Endothelial cell of umbilical vein (primary cell): Measurements from ENCODE around the gene PRIMA1. TPM values are rescaled to one million over a fixed set of nuclear protein-coding genes. Genes with fewer than 3 reads are reported as not detected.

ENCODE experiments used
- BruUV-seq: library from RNA; stranded (reverse); fragments of 400-500 nt; replicated peaks from 2 replicates; lab custom pipeline; 2021; lab: Mats Ljungman, UMichigan
- CTCF ChIA-PET: fragments of 300-600, 350-600 bp; sonication (Branson Sonifier 250); formaldehyde crosslinking; loops from one replicate; lab custom pipeline; 2021; ENCODE audit warnings: antibody characterized with exemption, inconsistent platforms; lab: Charles Lee
- POLR2A ChIA-PET: fragments of 300-600, 350-600 bp; sonication (Branson Sonifier 250); formaldehyde crosslinking; loops from one replicate; lab custom pipeline; 2021; ENCODE audit warnings: antibody characterized with exemption, inconsistent platforms; lab: Charles Lee
- DNase-seq: peaks from one replicate; pipeline ENCODE4 v3.0.0-alpha.2; 2011; ENCODE audit warnings: low read depth, low spot score
- FAIRE-seq: peaks from 2 replicates; lab custom pipeline; 2011; peaks lifted over from hg19 to GRCh38; lab: Jason Lieb, UNC
- H2AFZ ChIP-seq: 2 replicates; pipeline ENCODE4 v1.6.0; 2012; ENCODE audit warnings: low read depth, low read length, control low read depth, inconsistent platforms
- H3K27ac ChIP-seq: 2 replicates; pipeline ENCODE4 v1.5.1; 2011; ENCODE audit warnings: low read depth, mild to moderate bottlenecking, control low read depth, low read length, moderate library complexity; ENCODE audit not compliant: insufficient read depth
- H3K27me3 ChIP-seq, 2 experiments: 2 replicates each; pipeline versions ENCODE4 v1.6.0 to v1.6.1; 2011; ENCODE audit warnings: low read length in 2 of 2, mixed read lengths in 1 of 2; ENCODE audit not compliant: control insufficient read depth in 2 of 2, insufficient read depth in 2 of 2
- H3K36me3 ChIP-seq, 2 experiments: 2 replicates in 1 of 2; 3 replicates in 1 of 2; pipeline ENCODE4 v1.5.1; 2011; ENCODE audit warnings: low read length in 2 of 2, mild to moderate bottlenecking in 1 of 2, moderate library complexity in 1 of 2; ENCODE audit not compliant: control insufficient read depth in 2 of 2, insufficient read depth in 2 of 2; ENCODE audit errors: extremely low read depth in 1 of 2
- H3K4me1 ChIP-seq: 3 replicates; pipeline ENCODE4 v1.5.1; 2011; ENCODE audit warnings: mild to moderate bottlenecking, low read length; ENCODE audit not compliant: control insufficient read depth, insufficient read depth; ENCODE audit errors: extremely low read depth
- H3K4me2 ChIP-seq: 2 replicates; pipeline ENCODE4 v1.6.1; 2011; ENCODE audit warnings: low read length, control low read depth, mixed read lengths; ENCODE audit not compliant: insufficient read depth
- H3K4me3 ChIP-seq, 3 experiments: fragments of 200-600 bp in 1 of 3; sonication (generic), shearing (Covaris generic) in 1 of 3; replicated peaks in 1 of 3; 2 replicates each; pipeline ENCODE4 v1.5.1; 2011 to 2016; ENCODE audit warnings: control low read depth in 3 of 3, low read length in 3 of 3, mild to moderate bottlenecking in 2 of 3, inconsistent platforms in 1 of 3, low read depth in 1 of 3, moderate library complexity in 1 of 3; ENCODE audit not compliant: insufficient read depth in 1 of 3
- H3K79me2 ChIP-seq: 2 replicates; pipeline ENCODE4 v1.6.0; 2012; ENCODE audit warnings: low read length, inconsistent platforms; ENCODE audit not compliant: control insufficient read depth, insufficient read depth
- H3K9ac ChIP-seq: replicated peaks from 2 replicates; pipeline ENCODE3; 2011; ENCODE audit warnings: low read length, control low read depth; ENCODE audit not compliant: insufficient read depth; ENCODE audit errors: extremely low read depth
- H3K9me1 ChIP-seq: replicated peaks from 3 replicates; pipeline ENCODE4 v1.6.0; 2011; ENCODE audit warnings: mild to moderate bottlenecking, low read length; ENCODE audit not compliant: control insufficient read depth, insufficient read depth; ENCODE audit errors: extremely low read depth
- H3K9me3 ChIP-seq: replicated peaks from 2 replicates; pipeline ENCODE4 v1.5.1; 2012; ENCODE audit warnings: low read length, inconsistent platforms; ENCODE audit not compliant: control insufficient read depth, insufficient read depth
- H4K20me1 ChIP-seq: replicated peaks from 2 replicates; pipeline ENCODE3; 2011; ENCODE audit warnings: mild to moderate bottlenecking, low read length; ENCODE audit not compliant: control insufficient read depth, insufficient read depth; ENCODE audit errors: extremely low read depth
- FOS ChIP-seq: IDR thresholded peaks from 2 replicates; pipeline ENCODE4 v1.6.1; 2011; ENCODE audit warnings: mild to moderate bottlenecking, low read length, moderate library complexity, borderline replicate concordance; ENCODE audit not compliant: insufficient read depth
- GATA2 ChIP-seq: IDR thresholded peaks from 2 replicates; pipeline ENCODE4 v1.7.0; 2011; ENCODE audit warnings: low read depth, mild to moderate bottlenecking, moderate library complexity, mixed read lengths, low read length; ENCODE audit not compliant: insufficient read length, insufficient read depth
- JUN ChIP-seq: IDR thresholded peaks from 2 replicates; pipeline ENCODE4 v1.6.1; 2011; ENCODE audit warnings: borderline replicate concordance, low read depth; ENCODE audit not compliant: insufficient read length, insufficient read depth
- MAX ChIP-seq: IDR thresholded peaks from 2 replicates; pipeline ENCODE4 v1.6.1; 2011; ENCODE audit not compliant: insufficient read depth, insufficient read length
- MYC ChIP-seq: IDR thresholded peaks from one replicate; pipeline ENCODE4 v1.6.1; 2011; ENCODE audit warnings: mild to moderate bottlenecking, low read depth, low read length
- POLR2A ChIP-seq: IDR thresholded peaks from 2 replicates; pipeline ENCODE4 v1.6.1; 2012; ENCODE audit warnings: low read depth, mild to moderate bottlenecking, control low read depth, low read length
- POLR2AphosphoS5 ChIP-seq: IDR thresholded peaks from 2 replicates; pipeline ENCODE4 v1.6.1; 2012; ENCODE audit warnings: low read depth, mild to moderate bottlenecking, control low read depth, low read length, moderate library complexity; ENCODE audit not compliant: insufficient read depth
- dilution Hi-C: fragments of 300-500 bp; cut with MboI; formaldehyde crosslinking; loops from one replicate; pipeline ENCODE4 v1.15.0; 2019; ENCODE audit warnings: low sequenced_read_pairs; ENCODE audit not compliant: extremely low pct_ligation_motif_present
- intact Hi-C: fragments of 100-400 bp; cut with micrococcal nuclease; formaldehyde crosslinking; loops from one replicate; pipeline ENCODE4 v1.10.0; 2022
- polyA plus RNA-seq, 4 experiments: library from polyadenylated mRNA; depleted of rRNA in 3 of 4; stranded (reverse) in 3 of 4; unstranded in 1 of 4; fragments of >200 nt; gene quantifications; 2 replicates each; pipeline versions ENCODE4 v1.2.1 to v1.2.3, GENCODE V29; 2011 to 2012; ENCODE audit warnings: missing spikeins in 1 of 4
- total RNA-seq: library from RNA; stranded (reverse); gene quantifications from 2 replicates; pipeline ENCODE4 v1.2.3, GENCODE V29; 2021

PRIMA1 gene
- total and polyA plus RNA-seq, 2 donors (not counting 3 experiments of a cell fraction or from before 2014, with no cell fraction given): not detected

GRCh38 chr14:93686268-93686667 is 102.0 kb downstream of the PRIMA1 start:
- FAIRE-seq (no peak), DNase-seq (no peak)
- H3K4me2 ChIP-seq: no peak overlapping the region
- no peaks in the 10 kb centered on the region for H3K4me1 ChIP-seq
- H3K27ac ChIP-seq: no peak overlapping the region
- no peak overlapping the region for H3K9ac ChIP-seq
- dilution Hi-C loops (no loop called here), intact Hi-C loops (no loop called here)
- H3K9me1 ChIP-seq: no peaks in the 10 kb centered on the region
- BruUV-seq: no TSS peak
- H4K20me1 ChIP-seq: no peaks in the 10 kb centered on the region
- H3K9me3 ChIP-seq: no peaks in the 10 kb centered on the region
- H2AFZ ChIP-seq: no peak overlapping the region
- H3K27me3 ChIP-seq: no peaks in the 10 kb centered on the region
- CTCF ChIA-PET: no interaction called here
- H3K36me3 ChIP-seq: no peaks in the 10 kb centered on the region
- TF ChIP-seq MAX: no peak
- no peak for TF ChIP-seq POLR2AphosphoS5
- no peak for TF ChIP-seq MYC
- no peak for TF ChIP-seq JUN
- H3K79me2 ChIP-seq: no peaks in the 10 kb centered on the region
- H3K4me3 ChIP-seq: no peak overlapping the region
- POLR2A ChIA-PET: no interaction called here

- TF ChIP-seq POLR2AphosphoS5: no peak
- TF ChIP-seq FOS: no peak
- no peak for TF ChIP-seq POLR2A
- TF ChIP-seq GATA2: no peak
- TF ChIP-seq MYC: no peak
- no peak for TF ChIP-seq MAX
- TF ChIP-seq JUN: no peak
- POLR2A ChIA-PET: no interaction called here
- no peak for FAIRE-seq
Measured at GRCh38 chr14:93685121-93685895, 103.0 kb downstream of the PRIMA1 start.

More at GRCh38 chr14:93685121-93685895, 103.0 kb downstream of the PRIMA1 start:
- BruUV-seq: no TSS peak
- no peaks in the 10 kb centered on the region for H3K27me3 ChIP-seq
- no peak overlapping the region for H2AFZ ChIP-seq
- no peak overlapping the region for H3K4me2 ChIP-seq
- no peak overlapping the region for H3K9ac ChIP-seq
- dilution Hi-C loops: no loop called here
- no peaks in the 10 kb centered on the region for H3K36me3 ChIP-seq
- no peak overlapping the region for H3K4me3 ChIP-seq
- H3K9me3 ChIP-seq: no peaks in the 10 kb centered on the region
- no peaks in the 10 kb centered on the region for H3K4me1 ChIP-seq
- CTCF ChIA-PET: no interaction called here
- H4K20me1 ChIP-seq: no peaks in the 10 kb centered on the region
- H3K9me1 ChIP-seq: no peaks in the 10 kb centered on the region
- no peaks in the 10 kb centered on the region for H3K79me2 ChIP-seq
- no peak overlapping the region for H3K27ac ChIP-seq
- no peak for DNase-seq
- intact Hi-C loops: no loop called here
